KMS-11 (cell line): Measurements from ENCODE around the gene FAF1.
"Not testable (repeated sequence)": the region's sequence is repeated elsewhere in the genome, so short reads cannot be mapped to it uniquely, and the experiment has no call there.

Experiments used
- H2AFZ ChIP-seq: fragments of 200-600 bp; sonication (generic); 2 replicates; pipeline ENCODE4 v1.6.1; 2016; ENCODE audit warnings: antibody characterized with exemption, mixed run types, low read depth
- H3K27ac ChIP-seq: fragments of 200-600 bp; sonication (generic); 2 replicates; pipeline ENCODE4 v1.6.1; 2016; ENCODE audit warnings: mild to moderate bottlenecking, mixed run types
- H3K27me3 ChIP-seq: fragments of 200-600 bp; sonication (generic); 2 replicates; pipeline ENCODE4 v1.6.1; 2017; ENCODE audit warnings: mild to moderate bottlenecking, low read depth, mixed run types, moderate library complexity; ENCODE audit not compliant: insufficient read depth
- H3K36me3 ChIP-seq: fragments of 200-600 bp; sonication (generic); 2 replicates; pipeline ENCODE4 v1.6.1; 2017; ENCODE audit warnings: mild to moderate bottlenecking, mixed run types; ENCODE audit not compliant: insufficient read depth
- H3K4me1 ChIP-seq: fragments of 200-600 bp; sonication (generic); 2 replicates; pipeline ENCODE4 v1.6.1; 2016; ENCODE audit warnings: mild to moderate bottlenecking, low read depth, mixed run types; ENCODE audit not compliant: poor library complexity, severe bottlenecking
- H3K4me2 ChIP-seq: fragments of 200-600 bp; sonication (generic); 2 replicates; pipeline ENCODE4 v1.7.0; 2016; ENCODE audit warnings: mild to moderate bottlenecking, mixed run types
- H3K4me3 ChIP-seq: fragments of 200-600 bp; sonication (generic); IDR thresholded peaks from 2 replicates; pipeline ENCODE4 v1.6.1; 2017; ENCODE audit warnings: low read depth, low read length, mixed read lengths; ENCODE audit not compliant: insufficient read depth
- H3K79me2 ChIP-seq: fragments of 200-600 bp; sonication (generic); 2 replicates; pipeline ENCODE4 v1.6.1; 2016; ENCODE audit warnings: low read depth, mixed run types; ENCODE audit not compliant: insufficient read depth
- H3K9ac ChIP-seq: fragments of 200-600 bp; sonication (generic); 2 replicates; pipeline ENCODE4 v1.6.1; 2016; ENCODE audit warnings: mild to moderate bottlenecking, mixed run types
- H4K20me1 ChIP-seq: fragments of 200-600 bp; sonication (generic); 2 replicates; pipeline ENCODE4 v1.6.1; 2016; ENCODE audit warnings: mild to moderate bottlenecking, mixed run types; ENCODE audit not compliant: insufficient read depth
- TF ChIP-seq, protein P1 (sequence below): fragments of 200-600 bp; sonication (generic); conservative IDR thresholded peaks from 2 replicates; pipeline ENCODE4 v1.6.1; 2017; ENCODE audit warnings: low read depth, mild to moderate bottlenecking, antibody characterized with exemption, low read length, moderate library complexity, mixed read lengths

FAF1 gene

DNA sequence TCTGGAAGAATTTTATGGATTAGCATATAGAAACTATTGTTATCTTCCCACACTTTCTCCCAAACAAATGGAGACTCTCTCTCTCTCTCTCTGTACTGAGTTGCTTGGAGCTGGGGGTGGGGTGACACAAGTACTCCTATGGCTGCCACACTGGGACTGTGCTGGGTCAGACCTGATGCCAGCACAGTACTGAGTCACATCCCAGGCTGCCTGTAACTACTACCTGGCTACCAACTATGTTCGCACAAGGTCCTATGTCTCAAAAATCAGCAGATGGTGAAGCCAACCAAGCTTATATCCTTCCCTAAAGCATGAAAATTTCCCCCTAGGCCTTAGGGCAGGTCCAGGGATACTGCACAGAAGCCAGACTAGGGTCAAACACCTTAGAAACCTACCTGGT is 66.6 kb downstream of the FAF1 start:
- no peak overlapping the region for H3K9ac ChIP-seq
- TF ChIP-seq, protein P1, sequence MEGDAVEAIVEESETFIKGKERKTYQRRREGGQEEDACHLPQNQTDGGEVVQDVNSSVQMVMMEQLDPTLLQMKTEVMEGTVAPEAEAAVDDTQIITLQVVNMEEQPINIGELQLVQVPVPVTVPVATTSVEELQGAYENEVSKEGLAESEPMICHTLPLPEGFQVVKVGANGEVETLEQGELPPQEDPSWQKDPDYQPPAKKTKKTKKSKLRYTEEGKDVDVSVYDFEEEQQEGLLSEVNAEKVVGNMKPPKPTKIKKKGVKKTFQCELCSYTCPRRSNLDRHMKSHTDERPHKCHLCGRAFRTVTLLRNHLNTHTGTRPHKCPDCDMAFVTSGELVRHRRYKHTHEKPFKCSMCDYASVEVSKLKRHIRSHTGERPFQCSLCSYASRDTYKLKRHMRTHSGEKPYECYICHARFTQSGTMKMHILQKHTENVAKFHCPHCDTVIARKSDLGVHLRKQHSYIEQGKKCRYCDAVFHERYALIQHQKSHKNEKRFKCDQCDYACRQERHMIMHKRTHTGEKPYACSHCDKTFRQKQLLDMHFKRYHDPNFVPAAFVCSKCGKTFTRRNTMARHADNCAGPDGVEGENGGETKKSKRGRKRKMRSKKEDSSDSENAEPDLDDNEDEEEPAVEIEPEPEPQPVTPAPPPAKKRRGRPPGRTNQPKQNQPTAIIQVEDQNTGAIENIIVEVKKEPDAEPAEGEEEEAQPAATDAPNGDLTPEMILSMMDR: no peak

DNA sequence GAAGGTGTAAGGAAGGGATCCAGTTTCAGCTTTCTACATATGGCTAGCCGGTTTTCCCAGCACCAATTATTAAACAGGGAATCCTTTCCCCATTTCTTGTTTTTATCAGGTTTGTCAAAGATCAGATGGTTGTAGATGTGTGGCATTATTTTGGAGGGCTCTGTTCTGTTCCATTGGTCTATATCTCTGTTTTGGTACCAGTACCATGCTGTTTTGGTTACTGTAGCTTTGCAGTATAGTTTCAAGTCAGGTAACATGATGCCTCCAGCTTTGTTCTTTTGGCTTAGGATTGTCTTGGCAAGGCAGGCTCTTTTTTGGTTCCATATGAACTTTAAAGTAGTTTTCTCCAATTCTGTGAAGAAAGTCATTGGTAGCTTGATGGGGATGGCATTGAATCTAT is 72.5 kb downstream of the FAF1 start:
- not testable (repeated sequence) for H3K4me3 ChIP-seq, H3K9ac ChIP-seq, H3K27me3 ChIP-seq, H3K79me2 ChIP-seq, H3K27ac ChIP-seq, H3K4me1 ChIP-seq, H2AFZ ChIP-seq, H4K20me1 ChIP-seq, H3K36me3 ChIP-seq, H3K4me2 ChIP-seq

More for the DNA sequence above, 66.6 kb downstream of the FAF1 start:
- H4K20me1 ChIP-seq: no peaks in the 10 kb centered on the region
- H3K4me3 ChIP-seq: no peak overlapping the region
- no peak overlapping the region for H2AFZ ChIP-seq
- H3K4me2 ChIP-seq: no peak overlapping the region
- no peak overlapping the region for H3K27ac ChIP-seq
- H3K79me2 ChIP-seq: no peaks in the 10 kb centered on the region; the same call in 1 of the 2 replicates
- H3K27me3 ChIP-seq: no peaks in the 10 kb centered on the region
- H3K4me1 ChIP-seq: no peaks in the 10 kb centered on the region
- no peaks in the 10 kb centered on the region for H3K36me3 ChIP-seq

DNA sequence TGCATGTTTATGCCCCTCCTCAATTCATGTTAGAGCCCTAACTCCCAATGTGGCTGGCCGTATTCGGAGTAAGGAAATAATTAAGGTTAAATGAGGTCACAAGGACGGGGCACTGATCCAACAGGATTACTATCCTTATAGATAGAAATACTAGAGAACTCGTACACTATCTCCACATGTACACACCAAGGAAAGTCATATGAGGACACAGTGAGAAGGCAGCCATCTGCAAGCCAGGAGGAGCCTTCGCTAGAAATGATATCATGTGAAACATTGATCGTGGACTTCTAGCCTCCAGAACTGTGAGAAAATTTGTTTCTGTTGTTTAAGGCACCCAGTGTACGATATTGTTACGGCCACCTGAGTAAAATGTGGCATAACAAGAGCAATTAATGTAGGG is 79.7 kb downstream of the FAF1 start:
- Histone ChIP-seq H3K79me2 (no peaks in the 10 kb centered on the region; the same call in 1 of the 2 replicates), H3K36me3 (no peaks in the 10 kb centered on the region), H3K4me2 (no peak overlapping the region), H3K27ac (no peak overlapping the region), H4K20me1 (no peaks in the 10 kb centered on the region), H3K4me3 (no peak overlapping the region), H3K4me1 (peaks cover 14% of the 10 kb centered on the region), H2AFZ (no peak overlapping the region), H3K27me3 (no peaks in the 10 kb centered on the region), H3K9ac (no peak overlapping the region)
- TF ChIP-seq, protein P1: no peak

DNA sequence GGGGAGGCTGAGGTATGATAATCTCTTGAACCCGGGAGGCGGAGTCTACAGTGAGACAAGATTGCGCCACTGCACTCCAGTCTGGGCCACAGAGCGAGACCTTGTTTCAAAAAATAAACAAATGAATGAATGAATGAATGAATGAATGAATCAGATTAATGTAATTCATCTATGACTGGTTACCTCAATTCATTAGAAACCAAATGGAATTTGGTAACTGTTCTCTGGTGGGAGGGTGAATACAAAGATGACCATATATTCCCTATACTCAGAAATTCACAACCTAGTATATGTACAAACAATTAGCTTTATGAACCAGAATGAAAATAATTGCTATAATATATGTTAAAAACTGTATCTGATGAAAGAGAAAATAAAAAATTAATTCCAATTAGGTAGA is 80.9 kb downstream of the FAF1 start:
- Histone ChIP-seq H3K4me2 (no peak overlapping the region), H3K4me3 (no peak overlapping the region), H3K4me1 (peaks cover 17% of the 10 kb centered on the region), H3K36me3 (no peaks in the 10 kb centered on the region), H3K79me2 (no peaks in the 10 kb centered on the region; the same call in 1 of the 2 replicates), H3K27ac (no peak overlapping the region), H3K27me3 (no peaks in the 10 kb centered on the region), H2AFZ (no peak overlapping the region), H3K9ac (no peak overlapping the region), H4K20me1 (no peaks in the 10 kb centered on the region)
- TF ChIP-seq, protein P1: no peak

DNA sequence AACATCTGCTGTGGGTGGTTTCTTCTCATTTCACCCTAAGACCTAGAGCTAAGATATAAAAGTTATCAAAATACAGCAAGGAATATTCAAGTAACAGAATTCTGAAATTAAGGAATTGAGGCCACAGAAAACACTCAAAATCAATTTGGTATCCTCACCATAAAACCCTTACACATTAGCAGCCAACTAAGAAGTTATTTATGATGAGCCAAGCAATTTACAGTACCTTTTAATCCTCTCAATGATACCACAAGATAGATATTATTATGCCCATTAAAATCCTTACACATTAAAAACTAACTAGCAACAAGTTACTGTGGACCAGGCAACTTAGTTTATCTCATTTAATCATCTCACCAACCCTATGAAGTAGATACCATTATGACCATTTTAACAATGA is 81.6 kb downstream of the FAF1 start:
- Histone ChIP-seq H2AFZ (no peak overlapping the region), H3K27me3 (no peaks in the 10 kb centered on the region), H4K20me1 (no peaks in the 10 kb centered on the region), H3K27ac (no peak overlapping the region), H3K4me3 (no peak overlapping the region), H3K36me3 (no peaks in the 10 kb centered on the region), H3K9ac (no peak overlapping the region), H3K79me2 (no peaks in the 10 kb centered on the region; the same call in 1 of the 2 replicates), H3K4me2 (no peak overlapping the region), H3K4me1 (peaks cover 22% of the 10 kb centered on the region)
- TF ChIP-seq, protein P1: no peak
